Activated CD8-positive, alpha-beta memory T cell treated with anti-CD3 and anti-CD28 coated beads, Interleukin-2, amount 50 U/mL, for 24 hours (primary cell): Measurements from ENCODE around the gene ZNF576.
"Not testable (repeated sequence)": the region's sequence is repeated elsewhere in the genome, so short reads cannot be mapped to it uniquely, and the experiment has no call there.

ENCODE experiments used
- DNase-seq: peaks from one replicate; pipeline ENCODE4 v3.0.0-alpha.2; 2020; ENCODE audit errors: extremely low read depth

The ZNF576 gene, protein sequence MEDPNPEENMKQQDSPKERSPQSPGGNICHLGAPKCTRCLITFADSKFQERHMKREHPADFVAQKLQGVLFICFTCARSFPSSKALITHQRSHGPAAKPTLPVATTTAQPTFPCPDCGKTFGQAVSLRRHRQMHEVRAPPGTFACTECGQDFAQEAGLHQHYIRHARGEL

DNA sequence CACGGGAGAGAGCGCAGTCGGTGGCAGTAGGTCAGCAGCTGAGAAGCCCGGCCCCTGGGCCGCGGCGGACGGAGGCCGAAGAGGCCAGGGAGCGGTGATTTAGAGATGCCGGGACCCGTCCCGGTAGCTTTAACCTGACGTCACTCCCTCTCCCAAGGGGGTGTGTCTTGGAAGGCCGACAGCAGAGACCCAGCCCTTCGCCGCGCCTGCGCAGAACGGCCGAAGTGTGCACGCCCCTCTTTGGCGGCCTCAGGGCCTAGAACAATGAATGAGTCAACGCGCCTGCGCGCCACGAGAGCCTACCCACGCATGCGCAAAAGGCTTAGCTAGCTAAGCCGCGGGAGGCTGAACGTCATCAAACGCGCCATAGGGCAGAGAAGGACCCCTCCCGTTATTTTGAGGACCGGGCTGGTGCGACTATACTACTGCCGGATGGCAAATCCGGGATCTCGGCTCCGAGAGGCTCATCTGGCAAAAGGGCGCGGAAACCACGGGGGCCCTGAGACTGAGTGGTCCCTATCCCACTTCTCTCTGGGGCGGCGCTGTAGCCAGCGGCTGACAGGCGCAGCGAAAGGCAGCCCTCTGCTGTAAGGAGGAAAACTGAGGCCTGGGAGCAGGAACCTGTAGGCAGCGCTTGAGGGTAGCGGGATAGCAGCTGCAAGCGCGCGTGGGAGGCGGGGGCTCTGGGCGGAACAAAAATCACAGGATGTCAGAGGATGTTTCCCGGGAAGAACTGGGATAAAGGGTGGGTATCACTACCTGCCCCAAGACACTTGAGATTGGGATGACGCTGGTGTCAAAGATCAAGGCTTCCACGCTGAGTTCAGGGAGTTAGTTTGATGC is at the start of gene ZNF576, which contains the start of gene IRGQ:
Gene ZNF576 (plus strand): TSS at position 597 of the 843 bp plus-strand sequence. CDS start 514 bp downstream, outside the sequence.
Gene IRGQ (minus strand): TSS at position 136 of the 843 bp plus-strand sequence. CDS start 796 bp downstream, outside the sequence.
- peak; percentile 100 for DNase-seq

DNA sequence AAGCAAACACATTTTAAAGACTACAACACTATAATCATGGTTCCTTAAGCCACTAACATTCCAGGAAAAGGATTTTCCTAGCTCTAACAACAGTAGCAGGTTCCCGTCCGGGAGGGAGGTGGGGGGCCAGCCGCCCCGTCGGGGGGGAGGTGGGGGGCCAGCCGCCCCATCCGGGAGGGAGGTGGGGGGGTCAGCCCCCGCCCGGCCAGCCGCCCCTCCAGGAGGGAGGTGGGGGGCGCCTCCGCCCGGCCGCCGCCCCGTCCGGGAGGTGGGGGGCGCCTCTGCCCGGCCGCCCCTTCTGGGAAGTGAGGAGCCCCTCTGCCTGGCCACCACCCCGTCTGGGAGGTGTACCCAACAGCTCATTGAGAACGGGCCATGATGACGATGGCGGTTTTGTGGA is 48.5 kb upstream of the ZNF576 start:
- not testable (repeated sequence) for DNase-seq

DNA sequence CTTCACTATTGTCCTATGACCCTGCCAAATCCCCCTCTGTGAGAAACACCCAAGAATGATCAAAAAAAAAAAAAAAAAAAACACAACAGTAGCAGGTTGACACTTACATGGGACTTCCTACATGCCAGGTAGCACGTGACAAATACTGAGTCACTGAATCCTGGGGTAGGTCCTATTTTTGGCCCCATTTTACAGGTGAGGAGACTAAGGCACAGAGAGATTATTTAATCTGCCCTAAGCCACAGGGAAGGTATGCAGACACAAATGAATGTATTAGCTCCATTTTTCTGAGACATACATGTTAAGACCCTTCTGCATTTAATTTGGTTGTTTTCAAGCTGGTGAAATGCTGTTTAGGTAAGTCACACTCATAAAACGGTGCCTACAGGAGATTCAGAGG is 47.7 kb upstream of the ZNF576 start:
- no peak for DNase-seq

DNA sequence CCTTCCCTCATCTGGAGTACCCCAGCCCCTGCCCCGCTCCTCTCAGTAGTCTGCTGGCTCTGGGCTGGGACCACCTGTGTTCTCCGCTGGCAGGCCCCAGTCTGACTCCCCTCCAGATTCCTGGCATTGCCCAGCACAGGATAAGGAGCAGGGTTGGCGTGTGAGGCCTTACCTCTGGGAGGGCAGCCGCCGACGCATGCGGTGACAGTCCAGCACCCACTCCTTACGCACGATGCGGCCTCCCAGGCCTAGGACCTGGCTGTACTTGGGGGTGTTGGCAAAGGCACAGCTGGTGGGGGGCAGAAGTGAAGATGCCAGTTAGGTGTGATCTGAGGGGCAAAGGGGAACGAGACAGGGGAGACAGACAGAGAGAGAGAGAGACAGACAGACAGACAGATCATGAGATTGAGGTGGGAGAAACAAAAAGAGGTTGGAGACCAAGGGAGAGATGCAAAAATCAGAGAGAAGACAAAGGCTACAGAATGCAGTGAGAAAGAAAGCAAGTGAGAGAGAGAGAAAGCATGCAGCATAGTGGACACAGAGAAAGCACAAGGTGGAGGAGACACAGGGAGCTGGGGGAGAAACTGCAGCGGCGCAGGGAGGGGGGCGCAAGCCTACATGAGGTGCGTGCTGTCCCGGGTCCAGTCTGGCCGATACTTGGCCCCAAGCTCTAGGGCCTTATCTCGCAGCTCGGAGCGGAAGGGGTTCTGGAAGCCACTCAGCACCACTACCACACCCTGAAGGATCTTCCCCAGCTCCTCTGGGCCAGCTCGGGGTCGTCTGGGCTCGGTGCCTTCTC is 44.8 kb upstream of the ZNF576 start:
- no peak for DNase-seq

DNA sequence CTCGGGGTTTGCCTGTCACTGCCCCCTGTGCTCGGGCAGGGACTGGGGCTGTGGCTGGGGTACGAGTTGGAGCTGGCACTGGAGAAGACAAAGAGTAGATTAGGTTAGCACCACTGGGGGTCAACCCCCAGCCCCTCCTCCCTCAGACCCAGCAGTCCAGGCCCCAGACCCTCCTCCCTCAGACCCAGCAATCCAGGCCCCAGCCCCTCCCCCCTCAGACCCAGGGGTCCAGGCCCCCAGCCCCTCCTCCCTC is 44.3 kb upstream of the ZNF576 start:
- DNase-seq, result no peak

DNA sequence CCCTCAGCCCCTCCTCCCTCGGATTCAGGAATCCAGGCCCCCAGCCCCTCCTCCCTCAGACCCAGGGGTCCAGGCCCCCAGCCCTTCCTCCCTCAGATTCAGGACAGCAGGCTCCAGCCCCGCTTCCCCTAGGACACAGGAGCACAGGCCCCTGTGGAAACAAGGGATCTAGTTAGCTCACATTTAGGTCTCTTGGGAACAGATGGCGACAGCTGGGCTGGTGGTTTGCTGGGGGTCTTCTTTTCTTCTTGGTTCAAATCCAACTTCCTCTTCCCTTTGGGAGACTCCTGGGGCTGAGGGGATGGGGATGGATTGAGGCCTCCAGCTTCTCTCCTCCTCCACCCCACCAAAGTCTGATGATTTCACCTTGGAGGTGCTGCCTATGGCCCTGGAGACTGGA is 43.8 kb upstream of the ZNF576 start:
- no peak for DNase-seq

DNA sequence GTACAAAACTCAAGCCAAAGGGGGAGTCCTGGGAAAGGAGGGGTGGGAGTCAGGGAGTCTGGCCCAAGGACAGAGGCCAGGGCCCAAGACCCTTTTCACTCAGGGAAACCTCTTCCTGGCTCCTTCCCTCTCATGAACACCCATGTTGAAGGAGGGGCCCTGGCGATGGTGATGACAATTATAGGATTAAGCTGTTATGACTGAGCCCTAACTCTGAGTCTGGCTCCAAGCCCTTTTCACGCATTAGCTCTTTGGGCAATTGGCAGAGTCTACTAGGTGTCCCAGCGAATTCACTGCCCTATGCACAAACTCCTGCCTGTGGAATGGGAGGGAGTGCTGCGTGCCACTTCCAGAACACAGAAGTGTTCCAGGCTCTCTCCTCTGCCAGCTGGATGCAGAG is 42.7 kb upstream of the ZNF576 start:
- no peak for DNase-seq

DNA sequence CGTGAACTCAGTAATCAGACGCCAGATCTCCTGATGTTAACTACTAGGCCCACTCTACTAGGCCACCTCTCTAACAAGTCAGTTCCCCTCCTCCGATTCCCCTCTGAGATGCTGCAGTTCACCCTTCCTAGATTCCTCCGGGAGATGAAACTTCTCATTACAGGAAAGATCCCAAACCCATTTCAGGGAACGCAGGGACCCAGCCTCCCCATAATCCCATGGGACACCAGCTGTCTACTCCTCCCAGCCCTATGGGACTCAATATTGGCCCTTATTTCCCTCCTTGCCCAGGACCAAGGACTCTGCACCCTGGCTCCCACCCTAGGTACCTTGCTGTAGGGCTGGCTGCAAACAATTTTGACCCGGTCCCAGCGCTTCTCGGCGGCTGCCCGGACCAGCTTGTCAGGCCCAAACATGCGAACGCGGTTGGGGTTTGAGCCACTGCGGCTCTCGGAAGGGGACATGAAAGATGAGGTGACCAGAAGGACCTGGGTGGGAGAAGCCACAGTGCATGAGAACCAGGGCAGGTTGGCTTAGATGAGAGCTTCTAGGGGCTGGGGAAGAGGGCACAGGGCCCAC is 42.0 kb upstream of the ZNF576 start:
- no peak for DNase-seq

DNA sequence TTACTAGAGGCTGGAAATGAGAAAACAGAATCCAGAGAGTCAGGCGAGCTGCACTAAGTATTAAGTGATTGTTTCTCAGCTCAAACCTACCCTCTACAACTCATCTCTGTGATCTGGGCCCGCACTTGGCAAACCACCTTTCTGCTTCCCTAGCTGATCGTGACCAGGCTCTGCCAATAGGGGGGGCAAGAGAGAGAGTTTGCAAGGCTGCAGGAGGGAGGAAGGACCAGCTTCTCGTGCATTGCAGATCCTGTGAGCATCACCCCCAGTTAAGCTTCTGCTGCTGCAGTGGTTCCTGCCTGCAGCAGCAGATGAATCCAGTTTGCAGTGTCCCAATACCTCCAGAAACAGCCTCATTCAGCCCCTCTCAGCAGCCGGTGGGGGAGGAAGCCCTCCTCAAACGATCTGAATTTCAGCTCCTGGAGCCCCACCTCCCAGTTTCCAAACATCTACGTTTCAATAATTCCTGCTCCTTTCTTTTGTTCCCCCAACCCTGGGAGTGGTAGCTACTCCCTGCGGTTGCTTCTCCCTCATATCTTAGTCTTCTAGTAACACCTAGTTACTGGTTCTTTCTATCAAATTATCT is 41.1 kb upstream of the ZNF576 start:
- DNase-seq, result peak; percentile 65

DNA sequence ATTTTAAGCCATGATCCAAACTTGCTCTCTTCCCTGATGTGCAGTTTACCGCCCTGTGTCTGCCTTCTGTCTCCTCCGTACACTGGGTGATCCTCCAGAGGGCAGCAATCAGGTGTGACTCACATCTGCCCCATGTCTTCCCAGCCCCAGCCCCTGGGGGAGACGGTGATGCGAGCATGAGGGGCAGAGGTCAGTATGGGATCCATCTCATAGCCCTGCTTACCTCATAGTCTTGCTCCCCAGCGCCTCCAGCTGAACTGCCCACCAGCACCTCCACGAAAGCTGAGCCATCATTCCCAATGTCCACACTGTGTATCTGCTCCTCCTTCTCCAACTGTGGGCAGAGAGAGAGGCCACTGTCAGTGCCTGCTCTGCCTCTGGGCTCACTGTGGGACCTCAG is 35.7 kb upstream of the ZNF576 start:
- DNase-seq, result no peak

DNA sequence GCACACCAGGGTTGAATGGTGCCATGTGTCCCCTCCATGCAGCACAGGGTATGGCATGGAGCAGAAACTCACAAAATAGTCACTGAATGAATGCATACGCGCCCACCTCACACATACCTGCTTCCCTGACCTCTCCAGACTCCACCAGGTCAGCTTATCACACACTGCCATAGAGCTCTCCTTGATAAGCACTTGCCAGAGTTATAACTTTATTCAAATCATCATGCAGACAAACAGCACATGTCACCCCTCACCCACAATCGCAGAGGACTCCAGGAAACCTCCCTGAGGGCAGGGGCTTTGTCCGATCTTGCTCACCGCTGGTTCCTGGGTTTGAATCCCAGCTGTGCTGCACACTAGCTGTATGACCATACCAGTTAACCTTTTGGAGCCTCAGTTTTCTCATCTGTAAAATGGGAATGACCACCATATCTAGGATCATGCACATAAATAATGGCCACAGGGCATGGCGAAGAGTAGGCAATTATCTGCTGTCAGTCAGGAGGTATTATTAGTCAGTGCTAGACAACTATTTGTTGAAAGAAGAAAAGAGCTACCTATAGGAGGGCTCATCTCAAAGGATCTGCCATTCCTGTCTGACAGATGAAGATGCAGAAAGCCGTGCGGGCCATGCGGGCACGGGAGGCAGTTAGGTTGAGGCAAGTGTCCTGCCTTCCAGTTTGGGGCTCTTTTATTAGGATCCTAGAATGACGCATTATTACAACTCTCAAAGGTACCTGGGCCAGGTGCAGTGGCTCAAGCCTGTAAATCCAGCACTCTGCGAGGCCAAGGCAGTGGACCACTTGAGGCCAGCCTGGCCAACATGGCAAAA is 35.0 kb upstream of the ZNF576 start:
- no peak for DNase-seq

DNA sequence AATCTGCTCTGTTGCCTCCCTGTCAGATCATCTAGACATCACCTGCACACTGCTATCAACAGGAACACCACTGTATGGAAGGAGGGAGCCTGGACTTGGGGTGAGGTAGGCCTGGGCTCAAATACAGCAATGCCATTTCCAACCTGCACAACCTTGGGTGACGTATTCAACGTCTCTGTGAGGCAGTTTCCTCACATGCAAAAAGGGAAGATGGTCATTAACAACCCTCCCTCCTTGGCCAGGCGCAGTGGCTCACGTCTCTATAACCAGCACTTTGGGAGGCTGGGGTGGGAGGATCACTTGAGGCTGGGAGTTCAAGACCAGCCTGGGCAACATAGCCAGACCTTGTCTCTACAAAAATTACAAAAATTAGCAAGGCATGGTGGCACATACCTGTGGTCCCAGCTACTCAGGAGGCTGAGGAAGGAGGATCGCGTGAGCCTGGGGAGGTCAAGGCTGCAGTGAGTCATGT is 34.1 kb upstream of the ZNF576 start:
- no peak for DNase-seq

DNA sequence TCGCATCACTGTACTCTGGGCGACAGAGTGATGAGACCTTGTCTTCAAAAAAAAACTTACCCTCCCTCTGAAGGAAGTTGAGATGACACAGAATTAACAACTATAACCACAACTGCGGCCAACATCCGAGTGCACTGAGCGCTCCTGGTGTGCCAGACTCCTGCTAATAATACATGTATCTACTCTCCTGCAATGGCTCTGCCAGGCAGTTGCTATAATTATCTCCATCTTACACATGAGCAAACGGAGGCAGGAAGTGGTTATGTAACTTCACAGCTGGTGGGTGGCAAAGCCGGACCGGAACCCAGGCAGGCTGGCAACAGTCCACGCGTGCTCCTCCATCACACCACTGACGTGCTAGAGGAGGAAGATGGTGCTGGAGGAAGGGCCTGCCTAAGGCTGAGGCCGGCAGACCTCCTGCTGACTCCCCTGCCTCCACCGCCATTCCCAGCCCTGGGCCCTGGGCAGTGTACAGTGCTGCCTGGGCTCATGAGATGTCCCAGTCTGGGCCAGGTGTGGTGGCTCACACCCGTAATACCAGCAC is 33.6 kb upstream of the ZNF576 start:
- DNase-seq, result peak; percentile 36

DNA sequence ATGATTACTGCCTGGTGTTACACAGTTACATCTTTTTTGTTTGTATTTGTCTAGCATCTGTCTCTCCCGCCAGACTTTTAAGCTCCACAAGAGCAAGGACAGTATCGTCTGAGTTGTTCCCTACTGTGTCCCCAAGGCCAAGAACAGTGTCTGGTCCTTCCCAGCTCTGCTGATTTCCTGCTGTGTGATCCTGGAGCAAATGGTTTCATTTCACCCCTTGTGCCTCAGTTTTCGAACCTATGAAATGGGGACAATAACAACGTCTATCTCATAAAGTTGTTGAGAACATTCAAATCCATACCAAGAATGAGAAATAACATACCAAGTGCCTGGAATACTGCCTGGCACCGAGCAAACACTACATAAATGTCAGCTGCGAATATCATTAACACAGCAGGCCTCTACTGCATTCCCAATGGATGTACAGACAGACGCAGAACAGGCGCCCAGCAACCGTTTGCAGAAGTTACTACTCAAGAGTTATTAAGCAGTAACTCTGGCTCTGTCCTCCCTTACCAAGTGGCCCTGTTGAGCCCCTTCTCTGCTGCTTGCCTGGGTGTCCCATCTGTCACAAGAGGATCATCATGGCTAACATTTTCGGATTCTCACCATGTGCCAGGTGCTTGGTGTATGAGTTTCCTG is 32.5 kb upstream of the ZNF576 start:
- DNase-seq, result no peak

DNA sequence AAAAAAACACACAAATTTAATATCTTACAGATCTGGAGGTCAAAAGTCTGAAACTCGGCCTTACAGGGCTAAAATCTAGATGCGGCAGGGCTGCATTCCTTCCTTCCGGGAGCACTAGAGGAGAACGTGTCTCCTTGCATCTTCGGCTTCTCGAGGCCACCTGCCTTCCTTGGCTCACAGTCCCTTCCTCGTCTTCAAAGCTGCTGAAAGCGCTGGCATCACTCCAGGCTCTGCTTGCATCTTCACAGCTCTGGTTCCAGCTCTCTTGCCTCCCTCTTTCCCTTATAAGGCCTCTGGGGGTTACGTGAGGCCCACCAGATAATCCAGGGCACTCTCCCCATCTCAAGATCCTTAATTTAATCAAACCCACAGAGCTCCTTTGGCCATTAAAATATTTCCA is 31.6 kb upstream of the ZNF576 start:
- DNase-seq, result no peak

DNA sequence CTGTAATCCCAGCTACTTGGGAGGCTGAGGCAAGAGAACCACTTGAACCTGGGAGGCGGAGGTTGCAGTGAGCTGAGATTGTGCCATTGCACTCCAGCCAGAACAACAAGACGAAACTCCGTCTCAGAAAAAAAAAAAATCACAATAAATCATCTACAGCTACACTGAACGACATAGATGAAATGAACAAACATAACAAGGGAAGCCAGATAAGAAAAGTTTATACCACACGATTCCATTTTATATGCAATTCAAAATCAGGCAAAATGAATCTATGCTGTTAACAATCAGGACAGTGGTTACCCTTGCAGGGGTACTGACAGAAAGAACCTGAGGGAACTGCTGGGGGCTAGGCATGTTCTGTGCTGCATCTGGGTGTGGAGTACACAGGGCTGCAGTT is 26.7 kb upstream of the ZNF576 start:
- no peak for DNase-seq

DNA sequence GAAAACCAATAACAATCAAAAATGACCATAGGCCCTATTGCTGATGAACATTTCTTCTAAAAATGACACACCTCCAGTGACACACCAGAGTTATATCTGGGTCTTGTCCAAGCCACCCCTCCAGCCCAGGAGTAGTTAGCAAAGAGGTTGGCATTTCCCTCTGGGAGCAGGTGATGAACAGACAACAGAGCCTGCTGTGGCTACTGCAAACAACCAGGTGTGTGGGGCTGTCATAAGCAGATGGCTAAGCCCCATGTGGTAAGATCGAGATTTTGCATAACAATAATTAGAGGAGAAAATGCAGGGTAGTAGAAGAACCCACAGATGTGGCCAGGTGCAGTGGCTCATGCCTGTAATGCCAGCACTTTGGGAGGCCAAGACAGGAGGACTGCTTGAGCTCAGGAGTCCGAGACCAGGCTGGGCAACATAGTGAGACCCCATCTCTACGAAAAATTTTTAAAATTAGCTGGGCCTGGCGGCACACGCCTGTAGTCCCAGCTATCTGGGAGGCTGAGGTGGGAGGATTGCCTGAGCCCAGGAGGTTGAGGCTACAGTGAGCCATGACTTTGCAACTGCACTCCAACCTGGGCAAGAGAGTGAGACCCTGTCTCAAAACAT is 26.1 kb upstream of the ZNF576 start:
- DNase-seq, result no peak

DNA sequence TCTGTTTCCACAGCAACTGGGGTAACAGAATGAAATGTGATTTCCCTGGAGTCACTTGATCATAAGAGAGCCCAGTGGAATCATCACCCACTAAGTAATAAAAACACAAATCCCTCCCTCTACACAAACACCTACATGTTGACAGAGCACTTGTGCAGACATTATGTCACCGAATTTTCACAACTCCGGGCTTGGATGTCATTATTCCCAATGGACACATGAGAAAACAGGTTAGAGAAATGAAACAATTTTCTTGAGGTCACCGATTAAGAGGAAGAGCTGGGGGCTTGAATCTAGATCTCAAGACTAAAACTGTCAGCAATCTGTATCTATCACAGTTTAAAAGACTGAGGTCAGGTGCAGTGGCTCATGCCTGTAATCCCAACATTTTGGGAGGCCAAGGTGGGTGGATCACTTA is 24.2 kb upstream of the ZNF576 start:
- DNase-seq, result no peak

DNA sequence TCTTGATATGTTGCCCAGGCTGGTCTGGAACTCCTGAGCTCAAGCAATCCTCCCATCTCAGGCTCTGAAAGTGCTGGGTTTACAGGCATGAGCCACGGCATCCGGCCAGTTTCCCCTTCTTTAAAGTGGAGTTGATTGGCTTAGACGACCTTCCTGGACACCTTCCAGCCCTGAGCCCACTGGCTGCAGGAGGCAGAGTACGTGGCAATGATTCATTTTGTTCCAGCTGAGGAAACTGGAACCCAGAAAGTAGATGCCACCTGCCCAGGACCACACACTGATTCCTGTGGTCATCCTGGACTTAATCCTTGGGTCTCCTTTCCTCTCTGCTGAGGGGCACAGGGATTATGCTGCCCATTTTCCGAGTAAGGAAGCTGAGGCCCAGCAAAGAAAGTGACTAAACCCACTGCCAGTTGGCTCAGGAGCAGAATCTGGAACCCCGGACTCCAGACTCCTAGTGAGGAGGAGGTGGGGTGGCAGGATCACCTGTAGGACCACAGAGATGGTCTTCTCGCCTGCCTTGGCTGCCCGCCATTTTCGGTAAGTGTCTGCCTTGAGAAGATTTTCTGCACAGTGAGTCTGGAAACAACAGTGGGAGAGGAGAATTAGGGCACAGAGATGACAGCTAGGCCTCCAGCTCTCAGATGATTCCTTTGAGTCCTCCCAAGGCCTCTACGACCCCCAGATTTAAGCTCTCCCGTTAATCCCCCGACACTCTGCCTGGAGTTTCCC is 21.8 kb upstream of the ZNF576 start:
- no peak for DNase-seq
